ENCODE results near the gene CDKN2C.
A peak's percentile ranks its signal among the peaks of the same experiment; 100 is the strongest.

DNA sequence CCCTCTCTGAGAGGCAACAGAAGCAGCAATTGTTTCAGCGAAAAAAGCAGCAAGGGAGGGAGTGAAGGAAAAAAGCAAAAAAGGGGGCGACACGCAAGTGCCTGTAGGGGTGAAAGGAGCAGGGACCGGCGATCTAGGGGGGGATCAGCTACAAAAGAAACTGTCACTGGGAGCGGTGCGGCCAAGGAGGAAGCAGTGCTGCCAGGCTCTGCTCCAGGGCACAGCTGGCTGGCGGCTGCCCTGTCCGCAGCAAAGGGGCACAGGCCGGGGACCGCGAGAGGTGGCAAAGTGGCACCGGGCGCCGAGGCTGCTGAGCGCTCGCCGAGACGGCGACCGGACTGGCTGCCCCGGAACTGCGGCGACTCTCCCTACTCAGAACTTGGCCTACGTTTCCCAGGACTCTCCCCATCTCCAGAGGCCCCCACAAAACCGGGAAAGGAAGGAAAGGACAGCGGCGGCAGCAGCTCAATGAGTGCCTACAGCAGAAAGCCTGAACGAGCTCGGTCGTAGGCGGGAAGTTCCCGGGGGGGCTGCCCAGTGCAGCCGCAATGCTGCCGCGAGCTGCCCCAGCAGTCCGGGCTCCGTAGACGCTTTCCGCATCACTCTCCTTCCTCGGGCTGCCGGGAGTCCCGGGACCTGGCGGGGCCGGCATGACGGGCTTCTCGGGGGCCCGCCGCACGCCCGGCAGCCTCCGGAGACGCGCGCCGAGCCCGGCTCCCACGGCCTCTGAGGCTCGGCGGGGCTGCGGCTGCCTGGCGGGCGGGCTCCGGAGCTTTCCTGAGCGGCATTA, 1.0 kb upstream of the CDKN2C start:
- no peak for TF ChIP-seq KLF5 (IDR thresholded peaks at IDR 0.05; ENCODE audit: partially characterized antibody)
- TF ChIP-seq EP300 (IDR thresholded peaks at IDR 0.05; ENCODE audit: borderline replicate concordance in 1 of 2, control insufficient read depth in 1 of 2, low read depth in 2 of 2, low read length in 2 of 2): no peak
- TF ChIP-seq, protein P1, sequence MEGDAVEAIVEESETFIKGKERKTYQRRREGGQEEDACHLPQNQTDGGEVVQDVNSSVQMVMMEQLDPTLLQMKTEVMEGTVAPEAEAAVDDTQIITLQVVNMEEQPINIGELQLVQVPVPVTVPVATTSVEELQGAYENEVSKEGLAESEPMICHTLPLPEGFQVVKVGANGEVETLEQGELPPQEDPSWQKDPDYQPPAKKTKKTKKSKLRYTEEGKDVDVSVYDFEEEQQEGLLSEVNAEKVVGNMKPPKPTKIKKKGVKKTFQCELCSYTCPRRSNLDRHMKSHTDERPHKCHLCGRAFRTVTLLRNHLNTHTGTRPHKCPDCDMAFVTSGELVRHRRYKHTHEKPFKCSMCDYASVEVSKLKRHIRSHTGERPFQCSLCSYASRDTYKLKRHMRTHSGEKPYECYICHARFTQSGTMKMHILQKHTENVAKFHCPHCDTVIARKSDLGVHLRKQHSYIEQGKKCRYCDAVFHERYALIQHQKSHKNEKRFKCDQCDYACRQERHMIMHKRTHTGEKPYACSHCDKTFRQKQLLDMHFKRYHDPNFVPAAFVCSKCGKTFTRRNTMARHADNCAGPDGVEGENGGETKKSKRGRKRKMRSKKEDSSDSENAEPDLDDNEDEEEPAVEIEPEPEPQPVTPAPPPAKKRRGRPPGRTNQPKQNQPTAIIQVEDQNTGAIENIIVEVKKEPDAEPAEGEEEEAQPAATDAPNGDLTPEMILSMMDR (IDR thresholded peaks at IDR 0.05 in 2 of 3, conservative IDR thresholded peaks at IDR 0.05 in 1 of 3; ENCODE audit: control insufficient read depth in 2 of 3, extremely low read depth in 1 of 3, insufficient read depth in 1 of 3, low read depth in 3 of 3, low read length in 3 of 3): no peak
- no peak for TF ChIP-seq ZNF274 (IDR thresholded peaks at IDR 0.05; ENCODE audit: insufficient read depth, insufficient read length)
- TF ChIP-seq SMC3 (IDR thresholded peaks at IDR 0.05; ENCODE audit: borderline replicate concordance, low read length): no peak
- TF ChIP-seq TBL1XR1 (IDR thresholded peaks at IDR 0.05; ENCODE audit: low read depth, low read length): no peak
- TF ChIP-seq CBX5 (IDR thresholded peaks at IDR 0.05; ENCODE audit: low read depth): 0 out of 2 replicates have a peak, but pooled peaks have one; percentile 12
- TF ChIP-seq, protein P2, sequence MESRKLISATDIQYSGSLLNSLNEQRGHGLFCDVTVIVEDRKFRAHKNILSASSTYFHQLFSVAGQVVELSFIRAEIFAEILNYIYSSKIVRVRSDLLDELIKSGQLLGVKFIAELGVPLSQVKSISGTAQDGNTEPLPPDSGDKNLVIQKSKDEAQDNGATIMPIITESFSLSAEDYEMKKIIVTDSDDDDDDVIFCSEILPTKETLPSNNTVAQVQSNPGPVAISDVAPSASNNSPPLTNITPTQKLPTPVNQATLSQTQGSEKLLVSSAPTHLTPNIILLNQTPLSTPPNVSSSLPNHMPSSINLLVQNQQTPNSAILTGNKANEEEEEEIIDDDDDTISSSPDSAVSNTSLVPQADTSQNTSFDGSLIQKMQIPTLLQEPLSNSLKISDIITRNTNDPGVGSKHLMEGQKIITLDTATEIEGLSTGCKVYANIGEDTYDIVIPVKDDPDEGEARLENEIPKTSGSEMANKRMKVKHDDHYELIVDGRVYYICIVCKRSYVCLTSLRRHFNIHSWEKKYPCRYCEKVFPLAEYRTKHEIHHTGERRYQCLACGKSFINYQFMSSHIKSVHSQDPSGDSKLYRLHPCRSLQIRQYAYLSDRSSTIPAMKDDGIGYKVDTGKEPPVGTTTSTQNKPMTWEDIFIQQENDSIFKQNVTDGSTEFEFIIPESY (IDR thresholded peaks at IDR 0.05): no peak
- no peak for TF ChIP-seq SUPT20H (IDR thresholded peaks at IDR 0.05; ENCODE audit: borderline replicate concordance, control insufficient read depth, low read depth, low read length)
